Nephron (organoid): Measurements from ENCODE around the gene JPT2.
A peak's percentile ranks its signal among the peaks of the same experiment; 100 is the strongest.

Experiments
- H3K27ac Mint-ChIP-seq, 3 experiments: 2 replicates each; pipeline ENCODE4 v1.8.0; 2020; ENCODE audit warnings: mixed read lengths in 3 of 3, mild to moderate bottlenecking in 2 of 3, moderate library complexity in 1 of 3
- H3K27me3 Mint-ChIP-seq: 2 replicates; pipeline ENCODE4 v1.8.0; 2021; ENCODE audit warnings: low read depth, mild to moderate bottlenecking, moderate library complexity, mixed read lengths
- H3K36me3 Mint-ChIP-seq: 2 replicates; pipeline ENCODE4 v1.8.0; 2020; ENCODE audit warnings: low read depth, mixed read lengths
- H3K4me1 Mint-ChIP-seq: 2 replicates; pipeline ENCODE4 v1.8.0; 2020; ENCODE audit warnings: mixed read lengths
- H3K4me3 Mint-ChIP-seq, 3 experiments: 2 replicates each; pipeline ENCODE4 v1.8.0; 2020; ENCODE audit warnings: mild to moderate bottlenecking in 3 of 3, mixed read lengths in 3 of 3, moderate library complexity in 2 of 3
- H3K9me3 Mint-ChIP-seq: 2 replicates; pipeline ENCODE4 v1.8.0; 2020; ENCODE audit warnings: mixed read lengths
- TF ChIP-seq, protein P1 (sequence below), 3 experiments: fragments of 200-600 bp; sonication (generic); IDR thresholded peaks; one replicate each; pipeline ENCODE4 v1.5.0; 2021; ENCODE audit warnings: antibody characterized with exemption in 3 of 3; ENCODE audit not compliant: unreplicated experiment in 3 of 3

The JPT2 gene

DNA sequence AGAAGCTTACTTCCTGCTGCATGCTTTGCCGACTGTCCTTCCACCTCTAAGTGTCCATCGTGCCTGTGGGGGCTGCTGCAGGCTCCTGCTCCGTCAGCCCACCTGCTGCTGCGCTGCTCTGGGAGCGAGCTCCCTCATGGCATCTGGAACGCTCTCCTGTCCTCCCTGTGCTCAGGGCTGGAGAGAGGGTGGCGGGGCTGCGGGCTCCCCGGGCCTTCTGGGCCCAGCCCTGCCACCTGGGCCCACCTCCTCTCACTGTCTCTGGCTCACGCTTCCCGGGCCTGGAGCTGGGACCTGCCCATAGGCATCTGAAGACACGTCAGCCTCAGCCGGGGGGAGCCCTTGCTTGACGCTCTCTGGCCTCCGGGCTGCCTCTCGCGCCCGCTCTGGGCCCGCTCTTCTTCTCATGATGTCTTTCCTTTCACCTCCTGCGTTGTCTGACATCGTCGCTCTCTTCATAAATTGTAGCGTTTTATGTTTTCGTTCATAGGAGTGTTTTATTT is 66.3 kb downstream of the JPT2 start:
- TF ChIP-seq, protein P1, sequence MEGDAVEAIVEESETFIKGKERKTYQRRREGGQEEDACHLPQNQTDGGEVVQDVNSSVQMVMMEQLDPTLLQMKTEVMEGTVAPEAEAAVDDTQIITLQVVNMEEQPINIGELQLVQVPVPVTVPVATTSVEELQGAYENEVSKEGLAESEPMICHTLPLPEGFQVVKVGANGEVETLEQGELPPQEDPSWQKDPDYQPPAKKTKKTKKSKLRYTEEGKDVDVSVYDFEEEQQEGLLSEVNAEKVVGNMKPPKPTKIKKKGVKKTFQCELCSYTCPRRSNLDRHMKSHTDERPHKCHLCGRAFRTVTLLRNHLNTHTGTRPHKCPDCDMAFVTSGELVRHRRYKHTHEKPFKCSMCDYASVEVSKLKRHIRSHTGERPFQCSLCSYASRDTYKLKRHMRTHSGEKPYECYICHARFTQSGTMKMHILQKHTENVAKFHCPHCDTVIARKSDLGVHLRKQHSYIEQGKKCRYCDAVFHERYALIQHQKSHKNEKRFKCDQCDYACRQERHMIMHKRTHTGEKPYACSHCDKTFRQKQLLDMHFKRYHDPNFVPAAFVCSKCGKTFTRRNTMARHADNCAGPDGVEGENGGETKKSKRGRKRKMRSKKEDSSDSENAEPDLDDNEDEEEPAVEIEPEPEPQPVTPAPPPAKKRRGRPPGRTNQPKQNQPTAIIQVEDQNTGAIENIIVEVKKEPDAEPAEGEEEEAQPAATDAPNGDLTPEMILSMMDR (IDR thresholded peaks at IDR 0.05; ENCODE audit: unreplicated experiment in 3 of 3), result no peak
- H3K4me3 Mint-ChIP-seq, result no peak overlapping the region
- no peaks in the 10 kb centered on the region for H3K27me3 Mint-ChIP-seq
- H3K9me3 Mint-ChIP-seq, result no peaks in the 10 kb centered on the region
- peaks cover 8% of the 10 kb centered on the region for H3K36me3 Mint-ChIP-seq
- no peaks in the 10 kb centered on the region for H3K4me1 Mint-ChIP-seq
- no peak overlapping the region for H3K27ac Mint-ChIP-seq

DNA sequence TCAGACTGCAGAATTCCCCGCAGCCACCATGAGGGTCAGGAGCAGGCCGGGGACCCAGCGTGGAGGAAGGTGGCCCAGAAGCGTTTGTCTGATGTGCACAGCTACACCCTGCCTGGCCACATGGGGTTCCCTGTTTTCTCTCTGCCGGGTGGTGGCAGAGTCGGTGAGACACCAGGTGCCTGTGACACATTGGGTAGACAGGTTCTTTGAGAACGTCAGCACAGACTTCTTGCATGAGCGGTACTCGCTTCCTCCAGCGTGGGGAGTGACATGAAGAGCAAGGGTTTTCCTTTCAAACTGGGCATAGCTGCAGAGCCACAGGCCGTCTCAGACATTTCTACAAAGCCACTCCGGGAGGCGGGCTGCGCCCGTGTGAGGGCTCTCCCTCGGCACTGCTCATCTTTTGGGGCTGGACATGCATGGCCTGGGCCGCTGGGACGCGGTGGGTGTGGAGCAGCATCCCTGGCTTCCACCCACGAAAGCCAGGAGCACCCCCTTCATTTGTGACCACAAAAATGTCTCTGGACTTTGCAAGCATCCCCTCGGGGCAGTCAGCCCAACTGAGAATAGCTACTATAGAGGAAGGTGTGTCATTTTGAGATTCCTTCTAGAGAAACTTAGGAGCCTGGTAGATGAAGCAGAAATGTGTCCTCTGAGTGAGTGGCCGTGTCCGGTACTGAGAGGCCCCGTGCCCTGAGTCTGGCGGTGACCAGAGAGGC is 67.3 kb downstream of the JPT2 start:
- no peaks in the 10 kb centered on the region for H3K4me1 Mint-ChIP-seq
- peak overlapping the region in 1 of 3 experiments; percentile 42 for H3K27ac Mint-ChIP-seq
- peaks cover 8% of the 10 kb centered on the region for H3K36me3 Mint-ChIP-seq
- no peaks in the 10 kb centered on the region for H3K27me3 Mint-ChIP-seq
- TF ChIP-seq, protein P1 (IDR thresholded peaks at IDR 0.05; ENCODE audit: unreplicated experiment in 3 of 3), result no peak
- no peaks in the 10 kb centered on the region for H3K9me3 Mint-ChIP-seq
- no peak overlapping the region for H3K4me3 Mint-ChIP-seq

DNA sequence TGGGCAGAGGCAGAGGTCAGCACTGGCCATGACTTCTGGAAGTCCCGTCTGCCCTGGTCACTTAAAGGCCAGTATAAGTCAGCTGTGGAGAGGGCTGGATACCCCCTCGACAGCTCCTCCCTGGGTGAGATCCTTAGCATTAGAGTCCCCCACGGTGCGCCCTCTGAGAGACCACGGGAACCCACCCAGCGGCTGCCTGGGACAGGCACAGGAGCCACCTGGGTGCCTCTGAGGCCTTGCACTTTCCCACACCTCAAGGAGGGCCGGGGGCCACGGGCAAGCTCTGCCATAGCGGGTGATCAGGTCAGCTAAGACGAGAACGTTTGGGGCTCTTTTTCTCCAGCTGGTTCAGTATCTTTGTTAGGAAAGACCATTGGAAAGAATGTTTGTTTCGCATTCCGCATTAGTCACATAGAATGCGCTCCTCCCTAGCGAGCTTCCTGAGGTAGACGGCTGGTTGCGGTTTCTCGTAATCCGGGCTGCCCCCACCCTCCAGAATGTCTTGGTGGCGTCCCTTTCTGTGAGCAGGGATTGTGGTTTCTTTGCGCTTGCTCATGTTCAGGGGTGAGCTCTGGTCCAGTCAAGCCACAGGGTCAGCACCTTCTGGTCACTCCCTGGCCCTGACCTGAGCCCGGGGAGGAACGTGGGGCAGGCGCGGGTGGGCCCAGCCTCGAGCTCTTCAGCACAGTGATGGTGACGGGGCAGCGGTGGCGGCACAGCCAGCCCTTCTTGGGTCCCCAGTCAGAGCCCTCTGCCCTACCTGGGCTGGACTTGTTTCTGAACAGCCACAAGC is 68.0 kb downstream of the JPT2 start:
- H3K4me1 Mint-ChIP-seq, result no peaks in the 10 kb centered on the region
- peak overlapping the region in 2 of 3 experiments; percentile 41 to 42 for H3K27ac Mint-ChIP-seq
- TF ChIP-seq, protein P1 (IDR thresholded peaks at IDR 0.05; ENCODE audit: unreplicated experiment in 3 of 3), result no peak
- H3K9me3 Mint-ChIP-seq, result no peaks in the 10 kb centered on the region
- H3K27me3 Mint-ChIP-seq, result no peaks in the 10 kb centered on the region
- peaks cover 8% of the 10 kb centered on the region for H3K36me3 Mint-ChIP-seq
- no peak overlapping the region for H3K4me3 Mint-ChIP-seq

GRCh38 chr16:1746693-1747195 is 68.7 kb downstream of the JPT2 start:
- Mint-ChIP-seq H3K4me3 (no peak overlapping the region), H3K36me3 (peaks cover 14% of the 10 kb centered on the region), H3K27me3 (no peaks in the 10 kb centered on the region), H3K4me1 (no peaks in the 10 kb centered on the region), H3K27ac (no peak overlapping the region), H3K9me3 (no peaks in the 10 kb centered on the region)
- TF ChIP-seq, protein P1 (IDR thresholded peaks at IDR 0.05; ENCODE audit: unreplicated experiment in 3 of 3), result no peak

- H3K9me3 Mint-ChIP-seq, result no peaks in the 10 kb centered on the region
- H3K4me3 Mint-ChIP-seq, result no peak overlapping the region
- H3K36me3 Mint-ChIP-seq, result peaks cover 22% of the 10 kb centered on the region
- H3K27me3 Mint-ChIP-seq, result no peaks in the 10 kb centered on the region
- H3K27ac Mint-ChIP-seq, result no peak overlapping the region
- H3K4me1 Mint-ChIP-seq, result no peaks in the 10 kb centered on the region
- TF ChIP-seq, protein P1 (IDR thresholded peaks at IDR 0.05; ENCODE audit: unreplicated experiment in 3 of 3), result no peak
These were observed 69.9 kb downstream of the JPT2 start for GRCh38 chr16:1747934-1748333.
